Measurements from ENCODE around the gene FBXW8. TPM values are rescaled to one million over a fixed set of nuclear protein-coding genes. Genes with fewer than 3 reads are reported as not detected.

The FBXW8 gene
- total RNA-seq, 4 donors from 2014 or later = 29.3 to 45.5 (median 32.9) TPM

DNA sequence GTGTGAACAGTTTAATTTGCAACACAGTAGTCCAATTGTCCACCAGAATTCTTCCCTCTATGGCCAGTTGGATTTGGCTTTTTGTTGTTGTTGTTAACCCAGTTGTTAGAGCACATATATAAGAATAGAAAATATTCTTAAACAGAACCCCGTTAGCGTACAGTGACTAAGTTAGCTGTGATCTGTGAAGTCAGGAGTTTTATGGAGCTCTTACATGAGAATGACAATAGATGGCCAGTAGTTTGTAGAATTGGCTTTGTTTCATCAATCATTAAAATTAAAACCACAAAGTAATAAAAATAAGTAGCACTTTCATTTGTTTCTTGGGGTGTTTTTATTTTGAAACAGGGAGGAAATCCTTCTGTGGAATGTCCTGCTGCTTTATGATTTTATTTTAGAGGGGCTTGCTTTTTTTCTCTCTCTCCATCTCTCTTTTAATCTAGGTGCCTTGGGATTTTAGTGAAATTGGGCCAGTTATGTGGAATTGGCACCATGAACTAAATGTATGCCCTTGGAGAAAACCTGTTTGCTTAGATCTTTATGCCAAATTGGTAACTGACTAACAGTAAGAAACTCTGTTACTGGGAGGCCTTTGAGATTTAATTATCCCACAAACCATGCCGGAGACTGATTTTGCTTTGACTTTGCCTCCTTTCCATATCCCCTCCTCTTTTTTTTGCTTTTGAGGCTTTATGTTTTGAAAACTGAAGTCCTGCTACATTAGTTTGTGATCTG is 22.9 kb downstream of the FBXW8 start:
- TF ChIP-seq, protein P1, sequence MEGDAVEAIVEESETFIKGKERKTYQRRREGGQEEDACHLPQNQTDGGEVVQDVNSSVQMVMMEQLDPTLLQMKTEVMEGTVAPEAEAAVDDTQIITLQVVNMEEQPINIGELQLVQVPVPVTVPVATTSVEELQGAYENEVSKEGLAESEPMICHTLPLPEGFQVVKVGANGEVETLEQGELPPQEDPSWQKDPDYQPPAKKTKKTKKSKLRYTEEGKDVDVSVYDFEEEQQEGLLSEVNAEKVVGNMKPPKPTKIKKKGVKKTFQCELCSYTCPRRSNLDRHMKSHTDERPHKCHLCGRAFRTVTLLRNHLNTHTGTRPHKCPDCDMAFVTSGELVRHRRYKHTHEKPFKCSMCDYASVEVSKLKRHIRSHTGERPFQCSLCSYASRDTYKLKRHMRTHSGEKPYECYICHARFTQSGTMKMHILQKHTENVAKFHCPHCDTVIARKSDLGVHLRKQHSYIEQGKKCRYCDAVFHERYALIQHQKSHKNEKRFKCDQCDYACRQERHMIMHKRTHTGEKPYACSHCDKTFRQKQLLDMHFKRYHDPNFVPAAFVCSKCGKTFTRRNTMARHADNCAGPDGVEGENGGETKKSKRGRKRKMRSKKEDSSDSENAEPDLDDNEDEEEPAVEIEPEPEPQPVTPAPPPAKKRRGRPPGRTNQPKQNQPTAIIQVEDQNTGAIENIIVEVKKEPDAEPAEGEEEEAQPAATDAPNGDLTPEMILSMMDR (IDR thresholded peaks at IDR 0.05) = no peak
- TF ChIP-seq POLR2A (IDR thresholded peaks at IDR 0.05) = no peak
- peaks cover 4 to 5% of the 10 kb centered on the region in 2 donors for H3K36me3 ChIP-seq
- DNase-seq = no peak
- H3K9me3 ChIP-seq = no peaks in the 10 kb centered on the region
- H3K27ac ChIP-seq = no peak overlapping the region
- H3K4me3 ChIP-seq (replicated peaks in 1 of 3) = no peak overlapping the region
- H3K4me1 ChIP-seq = peaks cover 20 to 35% of the 10 kb centered on the region in 2 donors
- H3K27me3 ChIP-seq = no peaks in the 10 kb centered on the region
- intact Hi-C loops (cut with DNase I) = no loop called here
- 92 to 96% methylated on average over 3 of the region's 3 CpGs for WGBS, 2 donors

DNA sequence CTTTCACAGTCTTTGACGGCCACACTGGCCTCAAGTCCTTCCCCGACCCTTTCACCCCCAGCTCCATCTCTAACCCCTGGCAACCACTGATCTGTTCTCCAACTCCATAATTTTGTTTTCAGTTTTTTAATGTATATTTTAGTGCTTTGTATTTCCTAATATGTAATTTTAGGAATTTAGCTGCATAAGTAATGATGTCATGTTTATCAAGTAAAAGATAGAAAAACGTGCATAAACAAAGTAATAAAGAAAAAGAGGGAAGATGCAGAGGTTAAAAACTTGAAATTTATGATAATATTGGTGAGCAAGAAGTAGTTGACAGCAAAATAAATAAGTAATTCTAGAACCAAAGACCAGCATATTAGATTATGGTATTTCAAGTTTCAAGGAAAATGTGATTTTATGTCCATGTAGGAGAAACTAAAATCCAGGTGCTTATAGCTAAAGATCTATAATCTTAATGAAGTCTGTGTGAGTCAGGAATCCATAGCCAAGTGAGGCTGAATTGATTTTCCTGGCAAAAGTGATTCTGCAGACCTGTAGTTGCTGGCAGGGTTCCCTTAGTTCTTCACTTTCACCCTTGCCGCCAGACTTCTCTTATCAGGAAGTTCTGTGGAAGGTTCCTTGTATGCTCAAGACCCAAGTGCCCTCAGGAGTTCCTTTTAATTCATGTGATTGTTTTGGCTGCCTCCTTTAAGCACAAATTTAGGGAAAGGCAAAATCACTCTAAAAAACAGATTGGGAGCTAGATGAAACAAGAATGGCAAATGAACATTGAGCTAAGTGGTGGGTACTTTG is 24.4 kb downstream of the FBXW8 start:
- no peaks in the 10 kb centered on the region for H3K9me3 ChIP-seq
- 71 to 81% methylated on average over 4 of the region's 4 CpGs for WGBS, 2 donors
- TF ChIP-seq, protein P1 (IDR thresholded peaks at IDR 0.05) = no peak
- TF ChIP-seq POLR2A (IDR thresholded peaks at IDR 0.05) = no peak
- H3K36me3 ChIP-seq = no peaks in the 10 kb centered on the region
- H3K27ac ChIP-seq = peak overlapping the region in 1 of 3 donors; percentile 40
- H3K27me3 ChIP-seq = no peaks in the 10 kb centered on the region
- peak; percentile 62 for DNase-seq
- H3K4me3 ChIP-seq (replicated peaks in 1 of 3) = no peak overlapping the region
- H3K4me1 ChIP-seq = peaks cover 20 to 34% of the 10 kb centered on the region in 2 donors
- intact Hi-C loops (cut with DNase I) = no loop called here

DNA sequence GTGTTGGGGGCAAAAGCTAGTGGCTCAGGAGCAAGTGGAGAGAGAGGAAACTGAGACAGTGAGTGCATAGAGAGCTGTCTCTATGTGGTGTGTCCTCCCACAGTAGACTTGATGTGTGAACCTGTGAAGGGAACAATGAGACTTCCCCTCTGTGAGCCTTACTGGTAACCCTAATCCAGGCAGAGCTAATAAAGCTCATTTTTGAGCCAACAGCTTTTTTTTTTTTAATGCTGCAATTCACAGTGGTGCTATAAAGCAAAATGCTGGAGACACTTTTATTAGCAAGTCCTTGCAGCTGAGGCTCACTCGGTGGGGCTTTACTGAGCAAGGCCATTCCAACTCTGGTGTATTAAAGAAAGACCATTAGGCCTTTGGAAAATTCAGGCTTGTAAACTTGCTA is 26.9 kb downstream of the FBXW8 start:
- Histone ChIP-seq H3K36me3 (no peaks in the 10 kb centered on the region), H3K27ac (no peak overlapping the region), H3K9me3 (no peaks in the 10 kb centered on the region), H3K27me3 (no peaks in the 10 kb centered on the region), H3K4me1 (peaks cover 20 to 34% of the 10 kb centered on the region in 2 donors), H3K4me3 (replicated peaks in 1 of 3) (no peak overlapping the region)
- intact Hi-C loops (cut with DNase I) = no loop called here
- TF ChIP-seq POLR2A (IDR thresholded peaks at IDR 0.05) = no peak
- TF ChIP-seq, protein P1 (IDR thresholded peaks at IDR 0.05) = no peak
- 81 to 100% methylated on average over 1 of the region's 1 CpG for WGBS, 2 donors
- no peak for DNase-seq

DNA sequence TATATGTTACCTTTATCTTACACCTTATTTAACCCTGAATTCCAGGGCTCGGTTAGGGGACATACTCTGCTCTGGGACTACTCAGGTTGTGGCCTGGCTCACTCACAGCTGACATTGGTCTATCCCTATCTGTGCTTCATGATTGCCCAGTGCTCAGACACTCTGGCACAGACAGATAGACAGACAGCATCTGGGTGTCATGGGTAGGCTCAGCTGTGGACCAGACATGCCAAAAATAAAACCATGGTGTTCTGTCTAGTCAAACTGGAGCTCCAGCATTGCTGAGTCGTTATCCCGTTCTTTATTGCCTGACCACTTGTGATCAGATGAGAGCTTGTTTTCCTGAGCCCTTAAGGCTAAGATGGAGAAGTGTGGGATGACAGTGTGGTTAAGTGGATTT is 29.0 kb downstream of the FBXW8 start:
- H3K4me1 ChIP-seq = peaks cover 5 to 23% of the 10 kb centered on the region in 2 donors
- intact Hi-C loops (cut with DNase I) = no loop called here
- no peaks in the 10 kb centered on the region for H3K27me3 ChIP-seq
- H3K27ac ChIP-seq = no peak overlapping the region
- TF ChIP-seq, protein P1 (IDR thresholded peaks at IDR 0.05) = no peak
- TF ChIP-seq POLR2A (IDR thresholded peaks at IDR 0.05) = no peak
- no peaks in the 10 kb centered on the region for H3K36me3 ChIP-seq
- no peaks in the 10 kb centered on the region for H3K9me3 ChIP-seq
- DNase-seq = no peak
- H3K4me3 ChIP-seq (replicated peaks in 1 of 3) = no peak overlapping the region
- WGBS, 2 donors = 86 to 87% methylated on average over 3 of the region's 3 CpGs

DNA sequence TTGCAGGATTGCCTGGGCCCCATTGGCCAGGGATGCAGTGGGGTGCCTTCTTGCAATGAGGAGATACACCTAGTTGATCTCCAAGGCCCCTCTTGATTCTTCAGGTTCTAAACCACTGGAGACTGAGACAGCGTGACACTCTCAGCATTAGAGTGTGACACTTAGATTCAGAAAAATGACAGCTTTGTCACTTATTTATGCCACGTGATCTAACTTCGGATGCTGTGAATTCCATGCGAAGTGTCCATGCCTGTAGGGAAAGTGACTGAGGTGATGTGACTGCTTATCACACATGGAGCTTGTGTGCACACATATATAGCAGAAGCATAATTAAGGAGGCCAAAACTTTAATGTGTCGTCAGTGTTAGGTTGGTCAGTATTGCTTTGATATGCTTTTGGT is 30.4 kb downstream of the FBXW8 start:
- no peaks in the 10 kb centered on the region for H3K27me3 ChIP-seq
- 93 to 97% methylated on average over 5 of the region's 5 CpGs for WGBS, 2 donors
- no peak overlapping the region for H3K27ac ChIP-seq
- H3K36me3 ChIP-seq = peaks cover 1 to 7% of the 10 kb centered on the region in 2 donors
- H3K4me3 ChIP-seq (replicated peaks in 1 of 3) = no peak overlapping the region
- no peak for TF ChIP-seq POLR2A (IDR thresholded peaks at IDR 0.05)
- TF ChIP-seq, protein P1 (IDR thresholded peaks at IDR 0.05) = no peak
- DNase-seq = no peak
- peaks cover 0 to 11% of the 10 kb centered on the region in 2 donors for H3K4me1 ChIP-seq
- intact Hi-C loops (cut with DNase I) = no loop called here
- H3K9me3 ChIP-seq = no peaks in the 10 kb centered on the region

Data from thyroid gland (tissue), 4 donors.